SU-DHL-6 (cell line): ENCODE results near the gene AWAT1.
"Not testable (repeated sequence)": the region's sequence is repeated elsewhere in the genome, so short reads cannot be mapped to it uniquely, and the experiment has no call there.

ENCODE experiments used
- H2AFZ ChIP-seq: fragments of 200-600 bp; sonication (generic); 2 replicates; pipeline ENCODE4 v1.6.1; 2014; ENCODE audit warnings: low read depth, mild to moderate bottlenecking, moderate library complexity, mixed read lengths, antibody characterized with exemption, low read length; ENCODE audit not compliant: severe bottlenecking
- H3F3A ChIP-seq: fragments of 200-600 bp; shearing (Covaris generic); 2 replicates; pipeline ENCODE4 v1.6.0; 2016; ENCODE audit warnings: antibody characterized with exemption, mild to moderate bottlenecking; ENCODE audit not compliant: insufficient read depth
- H3K27ac ChIP-seq: fragments of 200-600 bp; sonication (generic); 2 replicates; pipeline ENCODE4 v1.5.1; 2016; ENCODE audit warnings: low read depth, mild to moderate bottlenecking, low read length, moderate library complexity, mixed read lengths
- H3K27me3 ChIP-seq: fragments of 200-600 bp; sonication (generic), shearing (Covaris generic); 2 replicates; pipeline ENCODE4 v1.6.0; 2014; ENCODE audit warnings: mild to moderate bottlenecking, low read length
- H3K36me3 ChIP-seq: fragments of 200-600 bp; sonication (generic); 2 replicates; pipeline ENCODE4 v1.6.1; 2014; ENCODE audit warnings: mild to moderate bottlenecking, low read length, mixed read lengths
- H3K4me2 ChIP-seq: fragments of 300-600, 200-600 bp; shearing (Covaris generic), sonication (generic); 2 replicates; pipeline ENCODE4 v1.6.0; 2014; ENCODE audit warnings: low read length, low read depth, mild to moderate bottlenecking; ENCODE audit not compliant: poor library complexity, severe bottlenecking
- H3K4me3 ChIP-seq: fragments of 200-600 bp; sonication (generic); 2 replicates; pipeline ENCODE4 v1.5.1; 2014; ENCODE audit warnings: antibody characterized with exemption, low read length, mild to moderate bottlenecking, mixed read lengths; ENCODE audit not compliant: insufficient read depth, poor library complexity, severe bottlenecking
- H3K79me2 ChIP-seq: fragments of 200-600 bp; sonication (generic); 2 replicates; pipeline ENCODE4 v1.6.1; 2014; ENCODE audit warnings: mild to moderate bottlenecking, low read length, moderate library complexity; ENCODE audit not compliant: insufficient read depth
- H3K9ac ChIP-seq: fragments of 200-600 bp; sonication (generic); 2 replicates; pipeline ENCODE4 v1.7.0; 2014; ENCODE audit warnings: mild to moderate bottlenecking, low read length
- H3K9me2 ChIP-seq: fragments of 200-600 bp; sonication (generic); replicated peaks from 2 replicates; pipeline ENCODE4 v1.6.1; 2014; ENCODE audit warnings: low read length; ENCODE audit not compliant: insufficient read depth
- H3K9me3 ChIP-seq: fragments of 200-600 bp; sonication (generic); 2 replicates; pipeline ENCODE4 v1.6.1; 2014; ENCODE audit warnings: low read length, mixed read lengths; ENCODE audit not compliant: insufficient read depth
- H4K20me1 ChIP-seq: fragments of 200-600 bp; sonication (generic); 2 replicates; pipeline ENCODE4 v1.6.1; 2014; ENCODE audit warnings: low read depth, mild to moderate bottlenecking, antibody characterized with exemption, low read length, moderate library complexity, mixed read lengths
- CTCF ChIP-seq: fragments of 200-600 bp; sonication (generic); IDR thresholded peaks from one replicate; pipeline ENCODE4 v1.5.1; 2017; ENCODE audit warnings: antibody characterized with exemption, mild to moderate bottlenecking, low read length, moderate library complexity; ENCODE audit not compliant: insufficient read depth, poor library complexity, severe bottlenecking
- EZH2phosphoT487 ChIP-seq: fragments of 200-600 bp; sonication (generic), shearing (Covaris generic); conservative IDR thresholded peaks from 2 replicates; pipeline ENCODE4 v1.6.1; 2018; ENCODE audit warnings: mild to moderate bottlenecking, antibody characterized with exemption, low read length, moderate library complexity, mixed read lengths

The AWAT1 gene

GRCh38 chrX:70240751-70241150 is 6.3 kb downstream of the AWAT1 start:
- Histone ChIP-seq H3K79me2 (no peaks in the 10 kb centered on the region), H3K4me3 (no peak overlapping the region), H3K9ac (no peak overlapping the region), H3K9me2 (no peaks in the 10 kb centered on the region), H3F3A (no peaks in the 10 kb centered on the region), H3K27me3 (no peaks in the 10 kb centered on the region), H3K4me2 (no peak overlapping the region), H3K9me3 (no peaks in the 10 kb centered on the region), H3K36me3 (no peaks in the 10 kb centered on the region), H3K27ac (no peak overlapping the region), H4K20me1 (no peaks in the 10 kb centered on the region), H2AFZ (no peak overlapping the region)
- TF ChIP-seq CTCF (no peak), EZH2phosphoT487 (no peak)

- Histone ChIP-seq H3F3A (no peaks in the 10 kb centered on the region), H3K79me2 (no peaks in the 10 kb centered on the region), H3K9ac (no peak overlapping the region)
Measured at GRCh38 chrX:70241501-70241900, 7.0 kb downstream of the AWAT1 start.

GRCh38 chrX:70243601-70244000 is 9.1 kb downstream of the AWAT1 start:
- not testable (repeated sequence) for H3K9me3 ChIP-seq, H3K27ac ChIP-seq, H3K4me2 ChIP-seq, H3K9me2 ChIP-seq, H4K20me1 ChIP-seq, H3K9ac ChIP-seq, H3K36me3 ChIP-seq, H3K4me3 ChIP-seq, H3K79me2 ChIP-seq, H2AFZ ChIP-seq, H3K27me3 ChIP-seq, H3F3A ChIP-seq

More at GRCh38 chrX:70241501-70241900, 7.0 kb downstream of the AWAT1 start:
- Histone ChIP-seq H2AFZ (no peak overlapping the region), H3K9me3 (no peaks in the 10 kb centered on the region), H3K9me2 (no peaks in the 10 kb centered on the region), H4K20me1 (no peaks in the 10 kb centered on the region), H3K4me2 (no peak overlapping the region), H3K27ac (no peak overlapping the region), H3K4me3 (no peak overlapping the region), H3K36me3 (no peaks in the 10 kb centered on the region), H3K27me3 (no peaks in the 10 kb centered on the region)
- TF ChIP-seq CTCF (no peak), EZH2phosphoT487 (no peak)

- no peaks in the 10 kb centered on the region for H3K36me3 ChIP-seq
- H3K4me2 ChIP-seq = no peak overlapping the region
- H3K27me3 ChIP-seq = no peaks in the 10 kb centered on the region
- H3K9me3 ChIP-seq = no peaks in the 10 kb centered on the region
- no peaks in the 10 kb centered on the region for H3K79me2 ChIP-seq
- no peaks in the 10 kb centered on the region for H4K20me1 ChIP-seq
- H3K4me3 ChIP-seq = no peak overlapping the region
- H3K9ac ChIP-seq = no peak overlapping the region
- TF ChIP-seq CTCF (no peak), EZH2phosphoT487 (no peak)
- H3K9me2 ChIP-seq = no peaks in the 10 kb centered on the region
- H3K27ac ChIP-seq = no peak overlapping the region
- H2AFZ ChIP-seq = no peak overlapping the region
- no peaks in the 10 kb centered on the region for H3F3A ChIP-seq
Measured at GRCh38 chrX:70244881-70245280, 10.4 kb downstream of the AWAT1 start.
